ENCODE measurements around the gene DGKH.

DNA sequence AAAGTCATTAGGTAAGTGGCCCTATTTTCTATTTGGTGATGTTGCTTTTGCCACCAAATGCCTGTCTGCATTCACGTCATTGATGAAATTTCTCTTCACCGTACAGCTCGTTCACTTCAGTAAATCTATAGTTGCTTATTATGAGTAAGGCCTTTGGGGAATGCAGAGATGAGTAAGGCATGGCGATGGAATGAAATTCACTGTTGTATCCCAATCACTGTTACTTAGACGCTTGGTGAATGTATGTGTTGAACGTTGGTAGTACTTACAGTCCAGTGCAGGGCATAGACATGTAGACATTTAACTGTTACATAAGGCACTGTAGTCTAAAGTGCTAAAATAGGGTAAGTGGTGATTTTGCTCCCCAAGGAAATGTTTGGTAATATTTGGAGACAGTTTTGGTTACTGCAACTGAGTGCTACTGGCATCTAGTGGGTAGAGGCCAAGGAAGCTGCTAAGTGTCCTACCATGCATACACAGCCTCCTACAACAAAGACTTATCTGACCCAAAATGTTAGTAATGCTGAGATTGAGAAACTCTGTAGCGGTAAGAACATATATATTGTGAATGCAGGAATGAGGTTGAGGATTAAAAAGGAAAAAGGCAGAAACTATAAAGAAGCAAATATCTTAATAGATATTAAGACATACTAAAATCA, 229.3 kb downstream of the DGKH start:
- TF ChIP-seq, protein P1, sequence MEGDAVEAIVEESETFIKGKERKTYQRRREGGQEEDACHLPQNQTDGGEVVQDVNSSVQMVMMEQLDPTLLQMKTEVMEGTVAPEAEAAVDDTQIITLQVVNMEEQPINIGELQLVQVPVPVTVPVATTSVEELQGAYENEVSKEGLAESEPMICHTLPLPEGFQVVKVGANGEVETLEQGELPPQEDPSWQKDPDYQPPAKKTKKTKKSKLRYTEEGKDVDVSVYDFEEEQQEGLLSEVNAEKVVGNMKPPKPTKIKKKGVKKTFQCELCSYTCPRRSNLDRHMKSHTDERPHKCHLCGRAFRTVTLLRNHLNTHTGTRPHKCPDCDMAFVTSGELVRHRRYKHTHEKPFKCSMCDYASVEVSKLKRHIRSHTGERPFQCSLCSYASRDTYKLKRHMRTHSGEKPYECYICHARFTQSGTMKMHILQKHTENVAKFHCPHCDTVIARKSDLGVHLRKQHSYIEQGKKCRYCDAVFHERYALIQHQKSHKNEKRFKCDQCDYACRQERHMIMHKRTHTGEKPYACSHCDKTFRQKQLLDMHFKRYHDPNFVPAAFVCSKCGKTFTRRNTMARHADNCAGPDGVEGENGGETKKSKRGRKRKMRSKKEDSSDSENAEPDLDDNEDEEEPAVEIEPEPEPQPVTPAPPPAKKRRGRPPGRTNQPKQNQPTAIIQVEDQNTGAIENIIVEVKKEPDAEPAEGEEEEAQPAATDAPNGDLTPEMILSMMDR (IDR thresholded peaks at IDR 0.05): no peak
- no peak for TF ChIP-seq ZFX (IDR thresholded peaks at IDR 0.05; ENCODE audit: borderline replicate concordance)
